ENCODE measurements around the gene MAGEA2.
"Not testable (repeated sequence)": the region's sequence is repeated elsewhere in the genome, so short reads cannot be mapped to it uniquely, and the experiment has no call there.

Gene MAGEA2, protein sequence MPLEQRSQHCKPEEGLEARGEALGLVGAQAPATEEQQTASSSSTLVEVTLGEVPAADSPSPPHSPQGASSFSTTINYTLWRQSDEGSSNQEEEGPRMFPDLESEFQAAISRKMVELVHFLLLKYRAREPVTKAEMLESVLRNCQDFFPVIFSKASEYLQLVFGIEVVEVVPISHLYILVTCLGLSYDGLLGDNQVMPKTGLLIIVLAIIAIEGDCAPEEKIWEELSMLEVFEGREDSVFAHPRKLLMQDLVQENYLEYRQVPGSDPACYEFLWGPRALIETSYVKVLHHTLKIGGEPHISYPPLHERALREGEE

DNA sequence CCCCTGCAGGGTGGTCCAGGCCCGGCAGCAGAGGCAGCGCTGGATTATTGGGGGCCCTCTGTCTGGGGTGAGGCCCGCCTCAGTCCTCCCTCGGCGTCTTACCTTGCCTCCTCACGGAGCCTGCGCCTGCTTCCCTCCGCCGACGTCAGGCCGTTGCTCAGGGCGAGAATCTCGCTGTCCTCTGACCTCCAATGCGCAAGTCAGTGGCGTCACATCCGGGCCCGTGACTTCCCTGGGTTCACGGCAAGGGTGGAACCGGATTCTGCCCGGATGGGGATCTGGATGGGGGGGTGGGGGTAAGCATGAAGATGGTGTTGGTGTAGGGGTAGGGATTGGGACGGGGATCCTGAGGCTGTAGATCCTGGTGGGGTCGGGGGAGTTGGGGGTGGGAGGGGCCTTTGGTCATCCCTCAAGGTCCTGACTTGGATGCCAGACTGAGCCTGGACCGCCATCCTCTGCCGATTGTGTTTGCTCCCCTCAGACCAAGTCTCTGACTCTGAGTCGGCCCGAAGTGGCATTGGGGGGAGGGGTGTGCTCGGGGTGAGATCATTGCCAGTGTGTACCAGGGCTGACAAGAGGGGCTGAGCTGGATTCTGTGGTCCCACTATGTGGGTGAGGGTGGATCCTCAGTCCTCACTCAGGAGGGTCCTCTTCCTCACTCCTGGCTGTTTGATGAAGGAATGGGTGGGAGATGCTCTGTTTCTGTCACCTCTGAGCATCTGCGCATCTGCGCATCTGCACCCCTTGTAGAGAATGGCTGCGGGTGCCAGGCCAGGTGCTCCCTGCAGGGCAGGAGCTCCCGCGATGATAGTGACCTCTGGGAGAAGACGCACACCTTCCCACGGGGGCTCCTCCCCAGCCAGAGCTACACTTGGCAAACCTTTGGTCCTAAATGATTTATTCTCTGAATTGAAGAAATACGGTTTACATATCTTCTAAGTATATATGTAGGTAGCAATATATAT, at the start of gene MAGEA2:
TSS of gene MAGEA2 (minus strand) at position 157 of the 965 bp plus-strand sequence. CDS start 2,479 bp downstream, outside the sequence.
- not testable (repeated sequence) for DNase-seq

DNA sequence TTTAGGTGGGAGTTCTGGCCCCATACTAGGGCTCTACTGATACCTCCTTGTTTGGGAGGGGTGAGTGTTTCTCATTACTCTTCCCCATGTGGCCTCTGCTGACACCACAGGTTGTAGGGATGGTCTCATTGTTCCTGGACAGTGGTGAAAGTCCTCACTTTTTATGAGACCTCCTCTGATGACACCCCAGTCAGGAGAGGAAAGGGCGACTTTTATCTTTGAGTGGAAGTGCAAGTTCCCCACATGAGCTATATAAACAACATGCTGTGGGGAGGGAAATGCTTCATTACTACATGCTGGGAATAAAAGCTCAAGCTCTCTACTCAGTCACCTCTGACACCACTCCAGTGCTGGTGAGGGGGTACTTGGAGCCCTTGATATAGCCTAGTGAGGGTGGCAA, 45.3 kb upstream of the MAGEA2 start:
- DNase-seq = no peak

DNA sequence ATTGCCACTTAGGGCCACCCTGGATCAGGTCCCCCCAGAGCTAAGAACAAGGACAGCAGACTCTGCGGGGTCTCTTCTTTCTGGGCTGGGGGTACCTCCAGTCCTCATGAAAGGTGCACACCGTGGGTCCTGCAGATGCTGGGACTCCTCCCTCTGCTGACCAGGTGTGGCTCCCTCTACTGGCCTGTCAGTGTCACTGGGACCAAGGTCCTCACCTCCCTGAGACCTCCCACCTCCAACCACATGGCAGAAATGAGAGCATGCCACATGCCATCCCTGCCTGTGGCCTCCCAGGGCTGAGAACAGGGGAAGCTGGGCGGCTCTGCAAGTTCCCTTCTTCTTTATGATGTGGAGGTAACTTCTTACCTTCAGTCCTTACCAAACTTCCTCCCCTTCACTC, 33.4 kb upstream of the MAGEA2 start:
- DNase-seq = not testable (repeated sequence)

DNA sequence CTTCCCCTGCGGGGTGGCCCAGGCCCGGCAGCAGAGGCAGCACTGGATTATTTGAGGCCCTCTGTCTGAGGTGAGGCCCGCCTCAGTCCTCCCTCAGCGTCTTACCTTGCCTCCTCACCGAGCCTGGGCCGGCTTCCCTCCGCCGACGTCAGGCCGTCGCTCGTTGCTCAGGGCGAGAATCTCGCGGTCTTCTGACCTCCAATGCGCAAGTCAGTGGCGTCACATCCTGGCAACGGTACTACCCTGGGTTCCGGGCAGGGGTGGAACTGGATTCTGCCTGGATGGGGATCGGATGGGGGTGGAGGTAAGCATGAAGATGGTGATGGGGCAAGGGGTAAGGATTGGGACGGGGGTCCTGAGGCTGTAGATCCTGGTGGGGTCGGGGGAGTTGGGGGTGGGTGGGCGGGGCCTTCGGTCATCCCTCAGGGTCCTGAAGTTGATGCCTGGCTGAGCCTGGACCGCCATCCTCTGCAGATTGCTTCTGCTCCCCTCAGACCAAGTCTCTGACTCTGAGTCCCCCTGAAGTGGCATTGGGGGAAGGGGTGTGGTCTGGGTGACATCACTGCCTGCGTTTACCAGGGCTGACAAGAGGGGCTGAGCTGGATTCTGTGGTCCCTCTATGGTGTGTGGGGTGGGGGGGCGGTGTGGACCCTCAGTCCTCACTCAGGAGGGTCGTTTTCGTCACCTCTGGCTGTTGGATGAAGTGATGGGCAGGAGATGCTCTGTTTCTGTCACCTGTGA, 16.1 kb upstream of the MAGEA2 start, which contains the start of gene MAGEA6:
TSS of gene MAGEA6 (minus strand) at position 141 of the 741 bp plus-strand sequence. CDS start 2,039 bp downstream, outside the sequence.
- not testable (repeated sequence) for DNase-seq

DNA sequence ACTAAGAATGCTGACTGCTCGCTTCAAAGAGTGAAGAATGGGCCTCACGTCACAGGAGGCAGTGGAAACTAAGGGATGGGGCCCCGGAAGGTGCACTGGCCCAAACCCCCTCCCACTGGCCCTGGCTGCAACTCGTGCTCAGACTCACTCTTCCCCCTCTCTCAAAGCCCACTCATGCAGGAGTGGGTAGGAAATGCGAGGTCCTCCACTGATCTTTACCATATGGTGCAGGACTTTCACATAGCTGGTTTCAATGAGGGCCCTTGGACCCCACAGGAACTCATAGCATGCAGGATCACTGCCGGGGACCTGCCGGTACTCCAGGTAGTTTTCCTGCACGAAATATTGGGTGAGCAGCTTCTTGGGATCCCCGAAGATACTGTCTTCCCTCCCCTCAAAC, 12.9 kb upstream of the MAGEA2 start:
- not testable (repeated sequence) for DNase-seq

DNA sequence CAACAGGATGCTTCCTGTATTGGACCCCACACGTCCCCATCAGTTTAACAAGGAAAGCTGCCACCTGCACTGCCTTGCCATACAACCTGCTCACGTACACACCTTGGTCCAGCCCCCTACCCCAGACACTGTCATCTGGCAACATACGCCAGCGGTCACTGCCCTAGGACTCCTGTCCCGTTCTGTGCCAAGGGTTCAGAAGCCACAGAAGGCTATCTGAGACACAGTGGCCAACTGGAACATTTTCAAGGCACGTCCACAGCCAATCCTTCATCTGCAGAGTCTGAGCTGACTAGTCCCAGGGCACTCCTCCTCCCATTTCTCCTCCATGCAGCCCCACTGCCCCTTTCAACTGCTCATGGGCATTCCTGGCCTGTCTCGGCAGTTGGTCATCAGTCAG, 7.9 kb upstream of the MAGEA2 start:
- DNase-seq = not testable (repeated sequence)

DNA sequence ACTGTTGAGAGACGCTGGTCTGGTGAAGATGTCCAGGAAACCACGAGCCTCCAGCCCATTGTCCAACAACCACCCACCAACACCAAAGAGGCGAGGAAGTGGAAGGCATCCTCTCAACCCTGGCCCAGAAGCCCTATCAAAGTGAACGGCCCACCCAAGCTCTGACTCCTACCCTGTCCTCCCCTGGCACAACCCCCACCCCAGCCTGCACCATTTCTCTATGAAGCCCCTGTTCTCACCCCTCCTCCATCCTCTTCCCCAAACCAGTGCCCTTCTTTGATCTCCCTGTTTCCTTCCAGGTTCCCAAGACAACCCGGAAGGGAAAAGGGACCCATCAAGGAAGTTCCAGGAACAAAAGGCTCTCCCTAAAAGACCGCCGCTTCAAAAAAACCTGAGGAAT, 5.9 kb upstream of the MAGEA2 start:
- not testable (repeated sequence) for DNase-seq

DNA sequence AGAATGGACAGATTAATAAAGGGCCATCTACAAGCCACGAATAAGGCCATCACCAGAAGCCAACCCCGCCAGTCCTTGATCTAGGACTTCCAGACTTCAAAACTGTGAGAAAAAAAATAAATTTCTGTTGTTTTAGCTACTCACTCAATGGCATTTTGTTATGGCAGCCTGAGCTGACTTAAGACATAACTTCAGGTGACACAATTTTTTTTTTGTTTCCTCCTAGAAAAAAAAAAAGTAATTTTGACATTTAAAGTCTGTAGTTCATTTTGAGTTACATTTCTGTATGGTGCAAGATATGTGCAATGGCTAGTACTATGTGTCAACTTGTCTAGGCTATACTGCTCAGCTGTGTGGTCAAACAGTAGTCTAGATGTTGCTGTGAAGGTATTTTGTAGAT, 5.3 kb upstream of the MAGEA2 start, which contains the start of gene CSAG3:
TSS of gene CSAG3 (plus strand) at position 301 of the 400 bp plus-strand sequence.
- not testable (repeated sequence) for DNase-seq

DNA sequence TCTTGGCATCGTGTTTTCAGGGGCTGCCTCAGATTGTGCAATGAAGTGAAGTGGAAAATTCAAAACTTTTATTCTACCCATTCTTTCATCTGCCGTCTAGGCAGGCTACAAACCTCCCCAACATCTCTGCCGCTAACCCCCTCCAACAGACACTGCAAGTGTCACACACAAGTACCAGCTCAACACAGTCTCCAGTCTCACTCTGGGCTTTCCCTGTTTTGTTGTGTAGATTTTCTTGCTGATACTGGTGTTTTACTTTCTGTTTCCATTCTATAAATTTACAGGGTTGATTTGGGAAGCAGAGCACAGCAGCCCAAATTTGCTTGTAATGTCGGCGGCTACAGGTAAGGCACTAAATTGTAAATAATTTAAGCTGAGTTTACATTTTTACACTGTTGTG, 1.2 kb upstream of the MAGEA2 start:
- DNase-seq = not testable (repeated sequence)

DNA sequence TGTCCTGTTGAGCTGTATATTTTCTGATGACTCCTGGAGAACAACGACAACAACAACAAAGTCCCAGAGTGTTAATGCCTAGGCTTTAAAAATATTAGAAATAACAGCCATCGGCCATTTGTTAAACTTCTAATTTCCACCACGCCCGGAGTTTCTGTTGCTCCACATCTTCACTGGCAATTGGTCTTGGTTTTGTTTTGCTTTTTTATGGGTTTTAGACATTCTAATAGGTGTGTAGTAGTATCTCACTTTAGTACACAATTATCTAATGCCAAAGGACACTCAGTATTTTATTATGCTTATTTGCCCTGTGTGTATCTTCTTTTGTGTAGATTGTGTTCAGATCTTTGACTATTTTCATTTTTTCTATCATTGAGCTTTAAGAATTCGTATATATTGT, 15.1 kb downstream of the MAGEA2 start:
- no peak for DNase-seq

DNA sequence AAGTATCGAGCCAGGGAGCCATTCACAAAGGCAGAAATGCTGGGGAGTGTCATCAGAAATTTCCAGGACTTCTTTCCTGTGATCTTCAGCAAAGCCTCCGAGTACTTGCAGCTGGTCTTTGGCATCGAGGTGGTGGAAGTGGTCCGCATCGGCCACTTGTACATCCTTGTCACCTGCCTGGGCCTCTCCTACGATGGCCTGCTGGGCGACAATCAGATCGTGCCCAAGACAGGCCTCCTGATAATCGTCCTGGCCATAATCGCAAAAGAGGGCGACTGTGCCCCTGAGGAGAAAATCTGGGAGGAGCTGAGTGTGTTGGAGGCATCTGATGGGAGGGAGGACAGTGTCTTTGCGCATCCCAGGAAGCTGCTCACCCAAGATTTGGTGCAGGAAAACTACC, 17.1 kb downstream of the MAGEA2 start:
- not testable (repeated sequence) for DNase-seq

DNA sequence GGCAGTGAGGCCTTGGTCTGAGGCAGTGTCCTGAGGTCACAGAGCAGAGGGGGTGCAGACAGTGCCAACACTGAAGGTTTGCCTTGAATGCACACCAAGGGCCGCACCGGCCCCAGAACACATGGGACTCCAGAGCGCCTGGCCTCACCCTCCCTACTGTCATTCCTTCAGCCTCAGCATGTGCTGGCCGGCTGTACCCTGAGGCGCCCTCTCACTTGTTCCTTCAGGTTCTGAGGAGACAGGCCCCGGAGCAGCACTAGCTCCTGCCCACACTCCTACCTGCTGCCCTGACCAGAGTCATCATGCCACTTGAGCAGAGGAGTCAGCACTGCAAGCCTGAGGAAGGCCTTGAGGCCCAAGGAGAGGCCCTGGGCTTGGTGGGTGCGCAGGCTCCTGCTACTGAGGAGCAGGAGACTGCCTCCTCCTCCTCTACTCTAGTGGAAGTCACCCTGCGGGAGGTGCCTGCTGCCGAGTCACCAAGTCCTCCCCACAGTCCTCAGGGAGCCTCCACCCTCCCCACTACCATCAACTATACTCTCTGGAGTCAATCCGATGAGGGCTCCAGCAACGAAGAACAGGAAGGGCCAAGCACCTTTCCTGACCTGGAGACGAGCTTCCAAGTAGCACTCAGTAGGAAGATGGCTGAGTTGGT, 17.7 kb downstream of the MAGEA2 start:
- DNase-seq = no peak

DNA sequence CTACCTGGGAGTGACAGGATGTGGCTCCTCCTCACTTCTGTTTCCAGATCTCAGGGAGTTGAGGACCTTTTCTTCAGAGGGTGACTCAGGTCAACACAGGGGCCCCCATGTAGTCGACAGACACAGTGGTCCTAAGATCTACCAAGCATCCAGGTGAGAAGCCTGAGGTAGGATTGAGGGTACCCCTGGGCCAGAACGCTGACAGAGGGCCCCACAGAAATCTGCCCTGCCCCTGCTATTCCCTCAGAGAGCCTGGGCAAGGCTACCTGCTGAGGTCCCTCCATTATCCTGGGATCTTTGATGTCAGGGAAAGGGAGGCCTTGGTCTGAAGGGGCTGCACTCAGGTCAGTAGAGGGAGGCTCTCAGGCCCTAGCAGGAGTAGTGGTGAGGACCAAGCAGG, 18.5 kb downstream of the MAGEA2 start:
- DNase-seq = no peak

DNA sequence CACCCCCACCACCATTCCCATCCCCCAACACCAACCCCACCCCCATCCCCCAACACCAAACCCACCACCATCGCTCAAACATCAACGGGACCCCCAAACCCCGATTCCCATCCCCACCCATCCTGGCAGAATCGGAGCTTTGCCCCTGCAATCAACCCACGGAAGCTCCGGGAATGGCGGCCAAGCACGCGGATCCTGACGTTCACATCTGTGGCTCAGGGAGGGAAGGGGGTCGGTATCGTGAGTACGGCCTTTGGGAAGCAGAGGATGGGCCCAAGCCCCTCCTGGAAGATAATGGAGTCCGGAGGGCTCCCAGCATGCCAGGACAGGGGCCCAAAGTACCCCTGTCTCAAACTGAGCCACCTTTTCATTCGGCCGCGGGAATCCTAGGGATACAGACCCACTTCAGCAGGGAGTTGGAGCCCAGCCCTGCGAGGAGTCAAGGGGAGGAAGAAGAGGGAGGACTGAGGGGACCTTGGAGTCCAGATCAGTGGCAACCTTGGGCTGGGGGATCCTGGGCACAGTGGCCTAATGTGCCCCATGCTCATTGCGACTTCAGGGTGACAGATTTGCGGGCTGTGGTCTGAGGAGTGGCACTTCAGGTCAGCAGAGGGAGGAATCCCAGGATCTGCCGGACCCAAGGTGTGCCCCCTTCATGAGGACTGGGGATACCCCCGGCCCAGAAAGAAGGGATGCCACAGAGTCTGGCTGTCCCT, 19.3 kb downstream of the MAGEA2 start:
- DNase-seq = not testable (repeated sequence)

DNA sequence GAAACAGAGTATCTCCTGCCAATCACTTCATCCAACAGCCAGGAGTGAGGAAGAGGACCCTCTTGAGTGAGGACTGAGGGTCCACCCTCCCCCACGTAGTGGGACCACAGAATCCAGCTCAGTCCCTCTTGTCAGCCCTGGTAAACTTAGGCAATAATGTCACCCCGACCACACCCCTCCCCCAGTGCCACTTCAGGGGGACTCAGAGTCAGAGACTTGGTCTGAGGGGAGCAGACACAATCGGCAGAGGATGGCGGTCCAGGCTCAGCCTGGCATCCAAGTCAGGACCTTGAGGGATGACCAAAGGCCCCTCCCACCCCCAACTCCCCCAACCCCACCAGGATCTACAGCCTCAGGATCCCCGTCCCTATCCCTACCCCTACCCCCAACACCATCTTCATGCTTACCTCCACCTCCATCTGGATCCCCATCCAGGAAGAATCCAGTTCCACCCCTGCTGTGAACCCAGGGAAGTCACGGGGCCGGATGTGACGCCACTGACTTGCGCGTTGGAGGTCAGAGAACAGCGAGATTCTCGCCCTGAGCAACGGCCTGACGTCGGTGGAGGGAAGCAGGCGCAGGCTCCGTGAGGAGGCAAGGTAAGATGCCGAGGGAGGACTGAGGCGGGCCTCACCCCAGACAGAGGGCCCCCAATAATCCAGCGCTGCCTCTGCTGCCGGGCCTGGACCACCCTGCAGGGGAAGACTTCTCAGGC, 20.2 kb downstream of the MAGEA2 start, which contains the start of the genes CSAG1 and MAGEA12:
TSS of gene CSAG1 (minus strand) at position 461 of the 715 bp plus-strand sequence. CDS start 1,261 bp downstream, outside the sequence.
TSS of gene MAGEA12 (plus strand) at position 497 of the 715 bp plus-strand sequence. CDS start 2,405 bp downstream, outside the sequence.
- no peak for DNase-seq

DNA sequence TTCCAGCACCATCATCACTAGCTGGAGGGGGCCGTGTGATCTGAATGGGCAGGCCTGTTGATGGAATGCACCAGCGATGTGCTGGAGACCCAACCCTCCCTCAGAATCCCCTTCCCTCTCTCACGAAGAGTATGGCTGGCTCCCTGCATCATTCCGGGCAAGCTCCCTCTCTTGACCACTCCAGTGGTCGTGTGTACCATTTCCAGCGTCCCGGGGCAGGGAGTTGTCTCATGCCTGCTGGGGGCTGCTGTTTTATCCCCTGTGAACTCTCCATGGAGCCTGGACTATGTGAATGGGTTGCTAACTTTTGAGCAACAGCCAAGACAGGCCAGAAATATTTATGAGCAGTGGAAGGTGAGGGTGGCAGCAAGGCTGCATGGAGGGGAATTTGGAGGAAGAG, 28.2 kb downstream of the MAGEA2 start:
- DNase-seq = no peak

DNA sequence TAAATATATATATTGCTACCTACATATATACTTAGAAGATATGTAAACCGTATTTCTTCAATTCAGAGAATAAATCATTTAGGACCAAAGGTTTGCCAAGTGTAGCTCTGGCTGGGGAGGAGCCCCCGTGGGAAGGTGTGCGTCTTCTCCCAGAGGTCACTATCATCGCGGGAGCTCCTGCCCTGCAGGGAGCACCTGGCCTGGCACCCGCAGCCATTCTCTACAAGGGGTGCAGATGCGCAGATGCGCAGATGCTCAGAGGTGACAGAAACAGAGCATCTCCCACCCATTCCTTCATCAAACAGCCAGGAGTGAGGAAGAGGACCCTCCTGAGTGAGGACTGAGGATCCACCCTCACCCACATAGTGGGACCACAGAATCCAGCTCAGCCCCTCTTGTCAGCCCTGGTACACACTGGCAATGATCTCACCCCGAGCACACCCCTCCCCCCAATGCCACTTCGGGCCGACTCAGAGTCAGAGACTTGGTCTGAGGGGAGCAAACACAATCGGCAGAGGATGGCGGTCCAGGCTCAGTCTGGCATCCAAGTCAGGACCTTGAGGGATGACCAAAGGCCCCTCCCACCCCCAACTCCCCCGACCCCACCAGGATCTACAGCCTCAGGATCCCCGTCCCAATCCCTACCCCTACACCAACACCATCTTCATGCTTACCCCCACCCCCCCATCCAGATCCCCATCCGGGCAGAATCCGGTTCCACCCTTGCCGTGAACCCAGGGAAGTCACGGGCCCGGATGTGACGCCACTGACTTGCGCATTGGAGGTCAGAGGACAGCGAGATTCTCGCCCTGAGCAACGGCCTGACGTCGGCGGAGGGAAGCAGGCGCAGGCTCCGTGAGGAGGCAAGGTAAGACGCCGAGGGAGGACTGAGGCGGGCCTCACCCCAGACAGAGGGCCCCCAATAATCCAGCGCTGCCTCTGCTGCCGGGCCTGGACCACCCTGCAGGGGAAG, 39.5 kb downstream of the MAGEA2 start, which contains the start of gene MAGEA2B:
TSS of gene MAGEA2B (plus strand) at position 814 of the 973 bp plus-strand sequence. CDS start 2,479 bp downstream, outside the sequence.
- not testable (repeated sequence) for DNase-seq

DNA sequence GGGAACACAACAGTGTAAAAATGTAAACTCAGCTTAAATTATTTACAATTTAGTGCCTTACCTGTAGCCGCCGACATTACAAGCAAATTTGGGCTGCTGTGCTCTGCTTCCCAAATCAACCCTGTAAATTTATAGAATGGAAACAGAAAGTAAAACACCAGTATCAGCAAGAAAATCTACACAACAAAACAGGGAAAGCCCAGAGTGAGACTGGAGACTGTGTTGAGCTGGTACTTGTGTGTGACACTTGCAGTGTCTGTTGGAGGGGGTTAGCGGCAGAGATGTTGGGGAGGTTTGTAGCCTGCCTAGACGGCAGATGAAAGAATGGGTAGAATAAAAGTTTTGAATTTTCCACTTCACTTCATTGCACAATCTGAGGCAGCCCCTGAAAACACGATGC, 40.4 kb downstream of the MAGEA2 start:
- not testable (repeated sequence) for DNase-seq

DNA sequence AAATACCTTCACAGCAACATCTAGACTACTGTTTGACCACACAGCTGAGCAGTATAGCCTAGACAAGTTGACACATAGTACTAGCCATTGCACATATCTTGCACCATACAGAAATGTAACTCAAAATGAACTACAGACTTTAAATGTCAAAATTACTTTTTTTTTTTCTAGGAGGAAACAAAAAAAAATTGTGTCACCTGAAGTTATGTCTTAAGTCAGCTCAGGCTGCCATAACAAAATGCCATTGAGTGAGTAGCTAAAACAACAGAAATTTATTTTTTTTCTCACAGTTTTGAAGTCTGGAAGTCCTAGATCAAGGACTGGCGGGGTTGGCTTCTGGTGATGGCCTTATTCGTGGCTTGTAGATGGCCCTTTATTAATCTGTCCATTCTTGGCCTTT, 44.5 kb downstream of the MAGEA2 start, which contains the start of gene CSAG2:
TSS of gene CSAG2 (minus strand) at position 101 of the 400 bp plus-strand sequence. CDS start 161 bp downstream, outside the sequence.
- DNase-seq = not testable (repeated sequence)

Data from GF-D8 (cell line).